HG02973 (cell line): ENCODE measurements around the gene C4BPB.
A peak's percentile ranks its signal among the peaks of the same experiment; 100 is the strongest.
"Not testable (repeated sequence)": the region's sequence is repeated elsewhere in the genome, so short reads cannot be mapped to it uniquely, and the experiment has no call there.

Source experiments
- ATAC-seq: cut with Tn5 transposase; IDR thresholded peaks from one replicate; pipeline ENCODE4 v1.9.1; 2021; ENCODE audit warnings: moderate library complexity; ENCODE audit not compliant: unreplicated experiment

C4BPB gene, protein sequence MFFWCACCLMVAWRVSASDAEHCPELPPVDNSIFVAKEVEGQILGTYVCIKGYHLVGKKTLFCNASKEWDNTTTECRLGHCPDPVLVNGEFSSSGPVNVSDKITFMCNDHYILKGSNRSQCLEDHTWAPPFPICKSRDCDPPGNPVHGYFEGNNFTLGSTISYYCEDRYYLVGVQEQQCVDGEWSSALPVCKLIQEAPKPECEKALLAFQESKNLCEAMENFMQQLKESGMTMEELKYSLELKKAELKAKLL

DNA sequence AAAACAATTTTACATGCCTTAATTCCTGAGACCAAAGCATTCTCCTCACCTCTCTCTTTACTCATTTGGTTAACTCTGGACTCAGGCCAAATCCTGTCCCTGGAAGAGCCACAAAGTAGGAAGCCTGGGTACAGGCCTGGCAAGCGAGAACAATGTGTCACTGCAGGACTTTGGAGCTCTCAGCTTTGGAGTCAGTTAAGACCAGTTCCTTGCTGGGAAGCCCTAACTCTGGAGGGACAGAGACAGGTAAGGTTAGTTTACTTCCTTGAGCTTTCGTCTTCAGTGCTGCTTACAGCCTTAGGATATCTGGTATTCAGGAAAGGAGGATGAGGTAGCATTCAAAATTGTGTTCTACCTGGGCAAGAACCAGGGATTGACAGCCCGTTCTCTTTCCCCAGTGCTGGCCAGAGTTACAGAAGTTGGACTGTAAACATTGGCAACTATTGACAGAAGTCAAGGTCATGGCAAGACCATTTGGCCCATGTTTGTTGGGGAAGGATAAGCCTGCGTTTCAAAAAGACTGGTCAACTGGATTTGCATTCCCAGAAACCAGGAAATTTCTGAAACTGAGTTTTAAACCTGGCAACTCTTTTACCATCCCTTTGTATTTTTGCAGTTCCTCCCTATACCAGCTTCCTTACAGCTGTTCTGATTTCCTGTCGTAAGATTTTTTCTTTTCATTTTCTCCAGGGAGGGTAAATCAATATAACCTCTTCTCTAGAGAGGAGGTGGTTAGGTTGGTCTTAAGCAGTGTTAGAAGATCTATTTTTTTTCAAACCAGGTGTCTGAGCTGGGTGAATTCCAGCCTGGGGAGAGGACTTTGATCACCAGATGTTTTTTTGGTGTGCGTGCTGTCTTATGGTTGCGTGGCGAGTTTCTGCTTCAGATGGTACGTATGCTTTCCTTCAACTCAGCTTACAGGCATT, at the start of gene C4BPB:
Gene C4BPB, plus strand, starts transcription at position 160 of the 926 bp plus-strand sequence. Its CDS starts 672 bp downstream, at position 832.
- ATAC-seq: no peak

DNA sequence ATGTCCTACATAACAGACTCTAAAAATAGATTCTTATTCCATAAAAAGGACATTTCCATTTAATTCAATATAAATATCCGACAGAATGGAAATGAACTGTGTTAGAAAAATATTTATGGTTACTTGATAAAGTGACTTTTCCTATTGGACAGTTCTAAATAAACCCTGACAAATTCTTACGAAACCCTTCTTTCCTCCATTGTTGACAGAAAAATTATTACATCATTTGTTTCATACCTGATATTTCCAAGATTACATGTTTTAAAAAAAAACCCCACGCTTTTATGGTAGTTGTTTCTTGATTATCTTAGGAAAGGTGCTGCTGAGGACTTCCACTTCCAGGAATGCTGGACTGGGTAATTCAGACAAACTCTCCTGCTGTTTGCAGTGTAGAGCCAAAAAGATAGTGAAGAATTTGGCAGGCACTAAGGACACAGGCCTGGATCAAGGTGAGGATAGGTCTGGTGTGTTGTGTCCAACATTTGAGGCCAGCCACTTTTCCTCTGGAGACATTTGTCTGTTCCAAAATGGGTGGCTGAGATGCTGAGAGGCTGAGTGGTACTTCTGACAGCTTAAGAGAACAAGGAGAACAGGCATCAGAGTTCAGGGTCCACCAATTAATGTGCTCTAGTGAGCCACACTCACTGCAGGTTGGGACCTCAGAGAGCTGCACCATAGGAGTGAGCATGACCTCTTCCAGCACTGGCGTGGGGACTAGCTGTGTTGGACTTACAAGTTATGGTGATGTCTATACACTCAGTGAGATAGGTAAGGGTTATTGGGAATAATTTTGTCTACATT, 49.1 kb upstream of the C4BPB start:
- no peak for ATAC-seq

DNA sequence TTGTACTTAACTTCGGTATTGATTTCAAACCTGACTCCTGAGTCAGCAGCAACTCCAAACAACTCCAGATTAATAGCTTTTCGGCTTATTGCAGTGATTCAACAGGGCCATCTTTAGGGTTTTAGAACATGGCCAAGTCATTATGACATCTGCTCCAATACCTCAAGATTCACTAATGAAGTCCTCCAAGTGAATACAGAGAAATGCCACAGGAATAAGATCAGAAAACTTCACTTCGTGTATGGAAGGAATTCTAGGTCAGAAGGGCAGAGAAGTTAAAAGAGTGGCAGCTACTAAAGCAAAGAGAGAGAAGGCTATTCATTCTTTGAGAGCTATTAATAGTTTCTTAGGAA, 48.5 kb upstream of the C4BPB start:
- no peak for ATAC-seq

DNA sequence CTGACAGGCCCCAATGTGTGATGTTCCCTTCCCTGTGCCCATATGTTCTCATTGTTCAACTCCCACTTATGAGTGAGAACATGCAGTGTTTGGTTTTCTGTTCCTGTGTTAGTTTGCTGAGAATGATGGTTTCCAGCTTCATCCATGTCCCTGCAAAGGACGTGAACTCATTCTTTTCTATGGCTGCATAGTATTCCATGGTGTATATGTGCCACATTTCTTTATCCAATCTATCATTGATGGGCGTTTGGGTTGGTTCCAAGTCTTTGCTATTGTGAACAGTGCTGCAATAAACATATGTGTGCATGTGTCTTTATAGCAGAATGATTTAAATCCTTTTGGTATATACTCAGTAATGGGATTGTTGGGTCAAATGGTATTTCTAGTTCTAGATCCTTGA, 47.3 kb upstream of the C4BPB start:
- not testable (repeated sequence) for ATAC-seq

DNA sequence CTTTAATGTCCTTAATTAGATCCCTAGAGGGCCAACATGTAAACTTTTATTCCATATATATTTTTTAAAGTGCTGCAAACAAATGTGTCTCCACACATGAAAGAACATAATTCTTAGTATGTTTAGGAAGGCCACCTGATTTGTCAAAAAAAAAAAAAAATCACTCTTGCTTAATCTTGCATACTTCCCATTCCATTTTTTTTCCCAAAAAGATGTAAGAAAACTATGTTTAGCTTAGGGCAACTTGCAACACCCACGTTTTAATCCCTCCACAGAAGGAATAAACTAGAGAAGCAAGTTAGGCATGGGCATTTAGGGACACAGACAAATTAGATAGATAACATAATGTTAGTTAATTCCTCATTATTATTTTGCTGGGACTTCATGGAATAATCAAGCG, 43.2 kb upstream of the C4BPB start:
- ATAC-seq: no peak

DNA sequence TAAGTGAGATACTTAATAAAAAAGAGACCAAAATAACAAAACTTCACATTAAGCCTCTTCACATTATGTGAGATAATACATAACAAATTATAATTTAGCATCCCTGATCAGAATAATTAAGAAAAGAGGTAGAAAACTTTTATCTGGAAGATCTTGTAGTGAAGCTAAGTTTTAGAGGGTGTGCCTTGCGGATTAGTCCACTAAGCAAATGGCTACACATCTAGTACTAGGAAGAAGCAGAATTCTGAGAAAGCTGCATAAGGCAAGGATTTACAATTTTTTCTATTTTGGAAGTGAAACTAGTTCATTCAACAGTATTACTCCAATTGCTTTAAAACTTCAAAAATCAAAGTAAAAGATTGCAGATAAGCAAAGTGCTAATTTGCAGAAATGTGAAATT, 41.2 kb upstream of the C4BPB start:
- ATAC-seq: no peak

DNA sequence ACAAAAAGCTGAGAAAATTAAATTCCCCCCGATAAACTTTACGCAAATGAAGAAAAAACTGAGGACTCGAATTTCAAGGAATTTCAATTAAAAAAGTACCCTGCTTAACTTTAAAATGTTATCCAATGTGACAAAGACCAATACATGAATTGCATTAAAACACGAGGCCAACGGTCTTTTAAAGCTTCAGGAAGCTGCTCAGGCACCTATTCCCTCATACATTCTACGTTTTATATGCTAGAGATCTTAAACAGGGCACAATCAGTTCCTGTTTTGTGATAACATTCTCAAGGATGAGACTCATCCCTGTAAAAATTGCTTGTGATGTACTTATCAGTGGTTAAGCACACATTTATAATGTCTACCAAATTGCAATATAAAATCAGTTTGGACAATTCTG, 40.6 kb upstream of the C4BPB start:
- ATAC-seq: no peak

DNA sequence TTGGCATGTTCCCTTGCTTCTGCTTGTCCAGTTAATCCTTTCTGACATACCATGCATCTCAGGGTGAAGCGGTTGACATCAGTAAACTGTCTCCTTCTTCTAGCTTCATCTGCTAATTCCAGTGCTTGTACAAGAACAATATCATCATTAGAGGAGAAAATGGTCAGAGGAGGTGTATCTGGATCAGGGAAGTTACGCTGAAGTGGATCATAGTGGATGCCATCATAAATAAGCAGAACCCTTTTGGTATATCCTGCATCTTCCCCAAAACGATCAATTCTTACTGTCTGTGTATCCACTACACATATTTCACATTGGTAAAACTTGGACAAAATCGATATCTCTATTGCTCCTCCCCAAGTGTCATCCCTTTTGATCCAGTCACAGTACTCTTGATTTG, 39.6 kb upstream of the C4BPB start:
- ATAC-seq: no peak

DNA sequence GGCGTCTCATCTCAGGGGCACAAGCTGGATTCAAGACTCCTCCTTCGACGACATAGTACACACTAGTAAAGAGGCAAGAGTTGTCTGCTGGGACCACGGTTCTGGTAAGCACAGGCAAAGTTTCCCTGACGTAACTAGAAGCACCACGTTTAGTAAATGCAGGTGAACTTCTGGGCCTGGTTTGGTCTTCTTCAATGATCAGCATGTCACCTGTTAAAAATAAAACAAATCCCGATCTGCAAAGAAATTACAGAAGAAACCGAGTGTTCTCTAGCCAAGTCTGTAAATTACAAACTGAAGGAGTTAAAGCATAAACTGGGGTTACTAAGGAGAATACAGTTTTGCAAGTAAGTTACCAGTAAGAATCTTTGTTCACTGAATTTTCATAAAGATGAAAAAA, 39.1 kb upstream of the C4BPB start:
- ATAC-seq: no peak

DNA sequence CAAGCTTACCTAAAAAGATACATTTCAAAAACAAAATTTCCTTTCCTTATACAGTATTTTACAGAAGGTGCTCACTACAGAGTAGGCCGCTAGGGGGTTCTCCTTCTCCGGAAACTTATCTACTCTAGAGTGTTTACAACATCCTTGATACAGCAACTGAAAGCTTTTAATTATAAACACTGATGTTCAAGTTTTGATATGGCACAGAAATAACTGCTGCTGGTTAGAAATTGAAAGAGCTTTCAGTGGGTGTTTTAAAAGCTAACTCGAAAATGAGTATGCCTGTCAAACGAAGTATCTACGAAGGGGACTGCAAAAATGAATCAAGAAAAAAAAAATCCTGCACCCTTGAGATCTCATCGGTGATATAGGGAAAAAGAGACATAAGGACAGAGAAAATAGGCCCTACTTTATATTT, 38.7 kb upstream of the C4BPB start:
- ATAC-seq: peak; percentile 32

DNA sequence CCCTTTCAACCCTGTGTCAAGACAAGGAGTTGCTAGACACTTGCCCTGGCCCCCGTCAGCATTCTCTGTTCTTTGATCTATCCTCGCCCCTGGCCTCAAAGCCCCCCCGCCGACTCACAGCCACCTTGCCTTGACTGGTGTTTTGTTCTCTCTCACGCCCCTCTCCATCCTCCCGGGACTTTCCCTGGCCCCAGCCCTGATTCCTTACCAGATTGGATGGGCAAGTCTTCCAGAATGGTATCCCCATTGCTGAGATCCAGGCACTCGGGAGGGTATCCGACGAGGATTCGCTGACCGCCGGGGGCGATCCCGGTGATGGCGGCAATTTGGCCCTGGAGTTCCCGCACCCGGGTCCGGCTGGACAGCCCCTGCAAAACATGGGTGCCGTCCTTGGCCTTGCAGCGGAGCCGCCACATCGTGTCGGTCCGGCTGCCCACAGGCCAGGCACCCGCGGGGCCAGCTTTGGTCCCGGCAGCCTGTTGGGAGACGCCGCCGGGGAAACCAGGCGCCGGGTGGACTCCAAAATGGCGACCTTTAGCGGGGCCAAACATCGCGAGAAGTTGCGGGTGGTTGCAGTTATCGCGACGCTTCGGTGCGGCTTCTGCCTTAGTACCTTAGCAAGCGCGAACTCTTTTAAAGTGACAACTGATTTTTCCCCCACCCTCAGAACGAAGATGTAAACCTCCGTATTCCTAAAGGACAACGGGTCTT, 38.0 kb upstream of the C4BPB start:
- ATAC-seq: peak; percentile 55

DNA sequence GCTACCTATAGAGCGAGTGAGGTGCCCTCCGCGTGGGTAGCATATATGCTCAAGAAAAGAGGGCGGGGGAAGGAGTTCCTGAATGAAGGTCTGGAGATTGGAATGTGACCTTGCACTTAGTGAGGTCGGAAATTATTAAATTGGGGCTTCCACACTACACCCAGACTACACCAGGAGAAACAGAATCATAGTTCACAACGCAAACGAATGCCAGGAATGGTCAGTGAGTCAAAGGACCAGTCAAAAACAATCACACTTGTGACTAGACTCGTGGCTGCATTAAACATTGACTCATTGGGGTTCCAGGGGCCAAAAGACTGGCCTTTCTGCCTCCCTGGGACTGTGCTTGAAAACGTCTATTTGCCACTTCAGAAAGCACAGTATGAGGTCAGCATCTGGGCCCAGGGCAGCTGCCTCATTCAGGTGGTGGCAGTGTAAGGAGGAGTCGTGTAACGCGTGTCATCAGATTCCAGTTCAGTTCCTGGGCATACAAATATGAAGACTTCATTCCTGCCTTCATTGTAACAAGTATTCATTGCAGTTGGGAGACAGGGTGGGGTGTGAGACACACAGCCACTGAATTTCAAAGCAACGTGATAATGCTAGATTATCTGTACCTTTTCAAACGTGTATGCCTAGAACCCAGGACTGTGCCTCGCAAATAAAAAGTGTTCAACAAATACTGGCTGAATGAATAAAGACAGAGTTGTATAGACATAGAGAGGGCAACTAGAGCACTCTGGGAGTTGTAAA, 37.3 kb upstream of the C4BPB start, which contains the start of gene YOD1:
Gene YOD1, minus strand, starts transcription at position 18 of the 753 bp plus-strand sequence. CDS start 178 bp downstream, outside the sequence.
- no peak for ATAC-seq

DNA sequence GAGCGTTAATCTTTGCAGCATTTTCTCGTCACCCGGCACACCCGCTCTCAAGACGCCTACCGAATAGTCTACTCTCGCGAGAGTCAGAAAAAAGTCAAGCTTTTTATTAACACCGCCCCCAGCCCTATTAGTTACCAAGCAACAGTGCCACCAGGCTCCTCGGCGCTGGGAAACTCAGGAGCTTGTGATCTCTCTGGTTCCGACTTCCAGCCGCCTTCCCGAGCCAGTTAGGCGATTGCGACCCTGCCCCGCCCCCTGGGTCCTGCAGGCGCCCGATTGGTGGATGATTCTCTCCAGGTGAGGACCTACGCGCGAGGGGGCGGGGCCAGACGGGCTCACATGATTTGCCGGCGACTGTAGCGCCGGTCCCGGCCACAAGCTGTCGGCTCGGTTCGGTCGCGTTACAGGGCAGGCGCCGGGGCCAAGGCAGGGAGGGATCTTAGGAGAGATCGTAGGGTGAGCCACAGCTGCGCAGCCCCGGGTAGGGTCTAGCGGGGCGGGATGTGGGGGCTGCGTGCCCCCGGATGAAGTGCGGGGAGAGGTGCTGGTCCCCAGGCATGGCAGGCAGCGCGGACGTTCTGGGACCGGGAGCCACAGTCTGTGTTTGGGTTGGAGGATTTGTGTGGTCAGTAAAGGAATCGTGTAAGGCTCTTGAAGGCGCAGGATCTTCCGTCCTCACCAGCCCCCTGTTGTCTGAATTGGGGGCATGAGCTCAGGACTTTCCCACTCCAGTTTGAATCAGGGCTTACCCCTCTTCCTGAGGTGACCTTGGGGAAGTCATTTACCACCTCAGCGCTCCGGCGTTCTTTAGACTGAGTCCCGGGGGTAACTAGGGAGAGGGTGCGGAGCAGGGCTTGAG, 35.5 kb upstream of the C4BPB start, which contains the start of gene PFKFB2:
Gene PFKFB2, plus strand, starts transcription at position 365 of the 859 bp plus-strand sequence. CDS start 1,443 bp downstream, outside the sequence.
- peak; percentile 83 for ATAC-seq

DNA sequence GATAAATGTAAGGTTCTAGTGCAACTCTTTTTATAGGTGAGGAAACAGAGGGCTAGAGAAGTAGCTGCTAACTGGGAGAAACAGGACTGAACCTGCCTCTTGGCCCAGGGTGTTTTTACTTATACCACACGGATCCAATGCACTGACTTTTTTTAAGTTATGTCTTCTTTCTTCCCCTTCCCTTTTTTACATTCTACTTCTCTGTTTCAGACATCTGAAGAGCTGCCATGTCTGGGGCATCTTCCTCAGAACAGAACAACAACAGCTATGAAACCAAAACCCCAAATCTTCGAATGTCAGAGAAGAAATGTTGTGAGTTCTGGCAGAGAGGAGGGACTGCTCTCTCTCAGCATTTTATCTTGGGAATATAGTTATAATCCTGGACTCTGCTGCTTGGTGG, 34.2 kb upstream of the C4BPB start:
- ATAC-seq: no peak

DNA sequence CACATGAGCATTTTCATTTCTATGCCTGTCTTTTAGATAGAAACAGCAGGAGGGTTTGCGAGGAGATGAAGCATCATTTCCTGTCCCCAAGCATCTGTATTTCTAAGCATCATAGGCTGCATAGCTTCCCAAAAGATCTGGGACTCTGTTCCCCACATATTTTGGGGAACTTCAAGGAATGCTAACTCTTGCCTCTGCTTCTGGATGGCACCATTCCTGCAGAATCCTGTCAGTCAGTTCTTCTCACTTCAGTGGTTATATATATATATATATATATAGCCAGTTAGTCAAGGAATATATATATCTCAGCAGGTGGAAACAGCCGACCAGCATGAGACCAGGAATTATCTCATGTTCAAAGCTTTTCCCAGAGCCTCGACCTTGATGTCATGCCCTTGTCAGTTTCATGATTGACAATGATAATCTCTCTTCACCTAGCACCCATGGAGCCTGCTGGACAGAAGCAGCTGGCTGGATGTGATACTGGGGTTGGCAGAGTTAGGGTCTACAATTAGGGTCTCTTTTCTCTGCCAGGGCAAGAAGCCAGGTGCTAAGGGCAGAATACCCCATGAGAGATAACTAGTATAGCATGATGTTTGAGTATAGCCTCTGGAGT, 33.2 kb upstream of the C4BPB start:
- ATAC-seq: no peak

DNA sequence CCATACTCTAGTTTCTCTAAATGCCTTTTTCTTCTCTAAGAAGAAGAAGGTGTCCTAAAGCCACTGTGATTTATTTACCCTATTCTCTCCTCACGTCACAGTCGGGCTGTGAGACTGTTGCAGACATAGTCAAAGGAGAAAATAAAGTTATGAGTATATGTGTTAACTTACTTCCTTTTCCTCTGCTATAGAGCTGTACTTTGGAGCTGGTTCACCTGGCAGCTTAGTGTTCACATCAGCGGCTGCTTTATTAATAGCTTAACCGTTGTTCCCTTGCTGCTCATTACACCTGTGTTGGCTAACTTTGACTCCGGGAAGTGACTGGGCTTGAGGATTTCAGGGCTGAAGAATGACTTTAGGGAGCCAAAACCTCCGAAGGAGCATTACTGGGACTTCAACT, 32.0 kb upstream of the C4BPB start:
- no peak for ATAC-seq

DNA sequence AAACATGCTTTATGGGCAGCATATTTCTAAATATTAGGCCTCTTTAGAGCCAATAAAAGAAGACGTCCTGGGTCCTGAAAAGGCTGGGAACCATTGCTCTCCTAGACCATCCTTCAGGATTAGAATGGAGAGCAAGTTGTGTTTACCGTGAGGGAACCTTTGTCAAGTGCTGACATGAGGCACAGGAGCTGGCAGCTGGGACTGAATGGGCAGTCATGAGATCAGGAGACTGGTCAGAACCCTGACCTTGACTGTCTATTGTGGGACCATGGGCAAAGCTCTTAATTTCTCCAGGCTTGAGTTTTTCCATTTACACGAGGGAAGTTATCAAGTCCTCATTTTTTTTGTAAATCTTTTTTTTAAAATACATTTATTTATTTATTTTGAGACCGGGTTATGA, 30.4 kb upstream of the C4BPB start:
- no peak for ATAC-seq
